Measurements from ENCODE around the gene AKT1.

- TF ChIP-seq CTCF (IDR thresholded peaks at IDR 0.05) (no peak), POLR2A (IDR thresholded peaks at IDR 0.05) (no peak), EP300 (IDR thresholded peaks at IDR 0.05) (no peak), POLR2AphosphoS5 (IDR thresholded peaks at IDR 0.05) (no peak)
These were observed 38.3 kb downstream of the AKT1 start for GRCh38 chr14:104757238-104757585.

Measured in gastroesophageal sphincter (tissue), 3 donors.